GM18951 (cell line): Measurements from ENCODE around the gene ATP11A.

Experiments used
- POLR2A ChIP-seq: IDR thresholded peaks from 4 replicates; pipeline ENCODE4 v1.6.1; 2011; ENCODE audit warnings: mild to moderate bottlenecking; ENCODE audit not compliant: insufficient read length, insufficient read depth; ENCODE audit errors: extremely low read depth
- in situ Hi-C: fragments of 300-500 bp; cut with MboI; formaldehyde crosslinking; loops from one replicate; pipeline ENCODE4 v1.12.0; 2022; ENCODE audit warnings: low sequenced_read_pairs, mixed read lengths, inconsistent platforms; ENCODE audit not compliant: unreplicated experiment

The ATP11A gene

GRCh38 chr13:112806739-112807652 lies 117.2 kb downstream of the ATP11A start:
- no peak for TF ChIP-seq POLR2A
- in situ Hi-C loops = no loop called here

- in situ Hi-C loops = no loop called here
- no peak for TF ChIP-seq POLR2A
Measured at GRCh38 chr13:112807653-112808376, 118.0 kb downstream of the ATP11A start.

- in situ Hi-C loops = no loop called here
- TF ChIP-seq POLR2A = no peak
Measured at GRCh38 chr13:112808377-112809140, 118.7 kb downstream of the ATP11A start.

GRCh38 chr13:112809332-112810315 lies 119.8 kb downstream of the ATP11A start:
- in situ Hi-C loops = no loop called here
- TF ChIP-seq POLR2A = no peak

GRCh38 chr13:112810608-112811007 lies 120.8 kb downstream of the ATP11A start:
- in situ Hi-C loops = no loop called here
- no peak for TF ChIP-seq POLR2A

GRCh38 chr13:112812306-112813055 lies 122.6 kb downstream of the ATP11A start:
- TF ChIP-seq POLR2A = no peak
- in situ Hi-C loops = no loop called here

DNA sequence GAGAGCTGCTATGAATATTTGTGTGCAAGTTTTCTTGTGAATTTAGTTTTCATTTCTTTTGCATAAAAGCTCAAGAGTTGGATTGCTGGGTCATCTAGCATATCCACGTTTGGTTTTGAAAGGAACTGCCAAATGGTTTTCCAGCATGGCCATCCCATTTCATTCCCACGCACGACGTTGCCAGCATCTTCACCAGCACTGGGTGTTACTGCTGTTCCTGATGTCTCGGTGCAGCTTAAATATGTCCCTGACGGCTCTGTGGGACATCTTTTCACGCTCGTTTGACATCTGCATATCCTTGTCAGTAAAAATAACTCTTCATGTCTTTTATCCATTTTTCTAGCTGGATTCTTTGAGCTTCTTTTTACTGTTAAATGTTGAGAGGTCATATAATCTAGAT lies 123.7 kb downstream of the ATP11A start:
- in situ Hi-C loops = no loop called here
- no peak for TF ChIP-seq POLR2A

- in situ Hi-C loops = no loop called here
- TF ChIP-seq POLR2A = no peak
Measured at GRCh38 chr13:112814905-112815585, 125.2 kb downstream of the ATP11A start.

GRCh38 chr13:112815871-112816270 lies 126.0 kb downstream of the ATP11A start:
- no peak for TF ChIP-seq POLR2A
- in situ Hi-C loops = no loop called here

- no peak for TF ChIP-seq POLR2A
- in situ Hi-C loops = no loop called here
Measured at GRCh38 chr13:112818040-112818697, 128.3 kb downstream of the ATP11A start.

DNA sequence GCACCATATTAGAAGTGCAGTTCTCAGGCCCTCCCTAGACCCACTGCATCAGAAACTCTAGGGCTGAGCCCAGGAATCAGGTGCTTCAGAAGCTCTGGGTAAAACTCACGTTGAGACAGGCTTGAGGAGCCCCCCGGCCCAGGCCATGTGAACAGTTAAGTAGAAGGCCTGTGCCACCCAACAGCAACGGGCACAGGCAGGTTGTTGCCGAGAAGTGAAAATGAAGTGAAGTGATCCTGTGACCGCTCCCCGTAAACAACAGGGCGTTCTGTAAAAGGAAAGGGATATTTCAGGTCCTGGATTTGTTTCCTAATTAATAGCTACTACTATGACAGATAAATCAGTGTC lies 128.8 kb downstream of the ATP11A start:
- no peak for TF ChIP-seq POLR2A
- in situ Hi-C loops = no loop called here
